ENCODE data around the gene PCYOX1L.

The PCYOX1L gene

GRCh38 chr5:149415066-149415967 lies 57.5 kb downstream of the PCYOX1L start:
- no peaks in the 10 kb centered on the region for H3K9me3 ChIP-seq (replicated peaks in 1 of 11)
- H3K27me3 ChIP-seq = no peaks in the 10 kb centered on the region
- H3K4me2 ChIP-seq = peak overlapping the region in 7 of 11 experiments; percentile 50 to 80 (median 71); a peak in 12 of 22 replicates
- H3K9ac ChIP-seq = no peak overlapping the region
- H3K4me3 ChIP-seq = no peak overlapping the region
- peaks cover 19 to 77% (median 61%) of the 10 kb centered on the region in 10 experiments for H3K4me1 ChIP-seq
- TF ChIP-seq Cebpa-rat (IDR thresholded peaks at IDR 0.05) = no peak
- H4K20me1 ChIP-seq = no peaks in the 10 kb centered on the region
- no peaks in the 10 kb centered on the region for H3K36me3 ChIP-seq
- H3K27ac ChIP-seq = peak overlapping the region in 3 of 11 experiments; percentile 17 to 30 (median 28); a peak in 3 of 22 replicates

GRCh38 chr5:149416987-149417710 lies 59.3 kb downstream of the PCYOX1L start:
- H3K4me3 ChIP-seq = no peak overlapping the region
- H3K9me3 ChIP-seq (replicated peaks in 1 of 11) = no peaks in the 10 kb centered on the region
- no peaks in the 10 kb centered on the region for H3K27me3 ChIP-seq
- H3K4me1 ChIP-seq = peaks cover 37 to 85% (median 73%) of the 10 kb centered on the region in 10 experiments
- peak overlapping the region in 5 of 11 experiments; percentile 1 to 40 (median 31); a peak in 5 of 22 replicates for H3K27ac ChIP-seq
- no peaks in the 10 kb centered on the region for H4K20me1 ChIP-seq
- peak overlapping the region; percentile 9 to 97 (median 88); a peak in 17 of 22 replicates for H3K4me2 ChIP-seq
- H3K9ac ChIP-seq = peak overlapping the region in 1 of 11 experiments; percentile 11; a peak in 1 of 22 replicates
- no peaks in the 10 kb centered on the region for H3K36me3 ChIP-seq
- TF ChIP-seq Cebpa-rat (IDR thresholded peaks at IDR 0.05) = no peak

DNA sequence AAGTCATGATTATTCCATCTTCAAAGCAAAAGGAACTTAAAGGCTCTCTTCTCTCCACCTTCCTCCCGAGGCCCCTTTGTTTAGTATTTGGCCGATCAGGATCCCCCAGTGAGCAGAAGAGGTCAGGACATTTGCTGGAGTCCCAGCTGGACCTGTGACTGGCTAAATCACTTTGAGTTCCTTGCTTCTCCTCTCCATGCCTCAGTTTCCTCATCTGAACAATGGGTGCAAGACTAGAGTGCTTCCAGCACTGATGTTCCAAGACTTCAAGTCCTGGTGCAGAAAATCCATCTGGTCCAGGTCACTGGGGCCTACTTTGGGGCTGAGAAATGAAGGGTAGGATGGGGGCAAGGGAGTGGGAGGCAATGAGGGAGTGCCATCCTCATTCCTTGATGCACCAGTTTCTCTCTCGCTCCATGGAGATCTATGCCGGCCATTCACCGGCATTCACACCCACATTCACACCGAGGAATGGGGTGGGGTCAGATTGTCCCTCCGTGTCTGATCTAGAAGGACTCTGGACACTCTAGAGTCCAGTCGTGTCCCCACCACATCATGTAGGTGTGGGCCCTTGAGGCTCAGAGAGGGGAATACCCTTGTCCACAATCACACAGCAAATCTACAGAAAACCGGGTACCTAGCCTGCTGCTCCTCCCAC lies 60.0 kb downstream of the PCYOX1L start:
- H3K27ac ChIP-seq = peak overlapping the region in 2 of 11 experiments; percentile 38 to 81; a peak in 2 of 22 replicates
- no peak for TF ChIP-seq Cebpa-rat (IDR thresholded peaks at IDR 0.05)
- H3K9me3 ChIP-seq (replicated peaks in 1 of 11) = no peaks in the 10 kb centered on the region
- peak overlapping the region in 1 of 11 experiments; percentile 11; a peak in 1 of 22 replicates for H3K9ac ChIP-seq
- peaks cover 44 to 92% (median 80%) of the 10 kb centered on the region in 10 experiments for H3K4me1 ChIP-seq
- H3K36me3 ChIP-seq = no peaks in the 10 kb centered on the region
- no peaks in the 10 kb centered on the region for H4K20me1 ChIP-seq
- no peak overlapping the region for H3K4me3 ChIP-seq
- peak overlapping the region in 10 of 11 experiments; percentile 27 to 97 (median 89); a peak in 15 of 22 replicates for H3K4me2 ChIP-seq
- no peaks in the 10 kb centered on the region for H3K27me3 ChIP-seq

DNA sequence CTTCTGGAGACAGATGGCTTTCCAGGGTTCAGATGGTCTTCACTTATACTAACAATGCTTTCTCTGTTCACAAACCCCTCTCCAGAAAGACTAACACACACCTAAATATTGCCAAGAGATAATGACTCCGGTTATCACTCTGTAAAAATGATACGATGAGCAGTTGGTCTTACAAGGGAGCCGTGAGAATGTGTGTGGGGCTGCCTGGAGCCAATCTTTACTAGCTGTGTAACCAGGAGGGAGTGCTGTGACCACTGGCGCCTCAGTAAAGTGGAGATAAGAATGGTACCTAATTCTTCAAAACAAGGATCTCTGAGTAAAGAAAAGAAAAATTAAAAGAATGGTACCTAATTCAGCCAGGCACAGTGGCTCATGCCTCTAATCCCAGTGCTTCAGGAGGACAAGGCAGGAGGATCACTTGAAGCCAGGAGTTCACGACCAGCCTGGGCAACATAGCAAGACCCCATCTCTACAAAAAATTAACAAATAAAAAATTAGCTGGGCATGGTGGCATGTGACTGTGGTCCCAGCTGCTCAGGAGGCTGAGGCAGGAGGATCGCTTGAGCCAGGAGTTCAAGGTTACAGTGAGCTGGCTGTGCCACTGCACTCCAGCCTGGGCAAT lies 61.2 kb downstream of the PCYOX1L start:
- H3K9me3 ChIP-seq (replicated peaks in 1 of 11) = no peaks in the 10 kb centered on the region
- TF ChIP-seq Cebpa-rat (IDR thresholded peaks at IDR 0.05) = no peak
- H3K4me1 ChIP-seq = peaks cover 56 to 95% (median 88%) of the 10 kb centered on the region in 10 experiments
- H3K4me3 ChIP-seq = no peak overlapping the region
- peak overlapping the region in 9 of 11 experiments; percentile 85 to 97 (median 94); a peak in 18 of 22 replicates for H3K4me2 ChIP-seq
- no peaks in the 10 kb centered on the region for H4K20me1 ChIP-seq
- H3K27ac ChIP-seq = peak overlapping the region in 6 of 11 experiments; percentile 59 to 81 (median 74); a peak in 10 of 22 replicates
- no peaks in the 10 kb centered on the region for H3K36me3 ChIP-seq
- no peaks in the 10 kb centered on the region for H3K27me3 ChIP-seq
- H3K9ac ChIP-seq = peak overlapping the region in 5 of 11 experiments; percentile 6 to 67 (median 34); a peak in 4 of 22 replicates

All from BLaER1 treated with 17β-estradiol and CSF1 and Interleukin-3, amounts not matched to agents 10 nM and 100 nM (cell line).